GM12874 (cell line): Measurements from ENCODE around the gene TEDC2.

Experiments
- TF ChIP-seq, protein P1 (sequence below): IDR thresholded peaks from 2 replicates; pipeline ENCODE4 v1.5.1; 2011; ENCODE audit warnings: low read depth, mild to moderate bottlenecking, control low read depth, low read length, moderate library complexity; ENCODE audit not compliant: insufficient read depth

Gene TEDC2

GRCh38 chr16:2459647-2460390 lies at the start of gene TEDC2:
Gene TEDC2, plus strand, starts transcription at chr16:2460109. Its CDS starts 36 bp downstream, at chr16:2460145.
- TF ChIP-seq, protein P1, sequence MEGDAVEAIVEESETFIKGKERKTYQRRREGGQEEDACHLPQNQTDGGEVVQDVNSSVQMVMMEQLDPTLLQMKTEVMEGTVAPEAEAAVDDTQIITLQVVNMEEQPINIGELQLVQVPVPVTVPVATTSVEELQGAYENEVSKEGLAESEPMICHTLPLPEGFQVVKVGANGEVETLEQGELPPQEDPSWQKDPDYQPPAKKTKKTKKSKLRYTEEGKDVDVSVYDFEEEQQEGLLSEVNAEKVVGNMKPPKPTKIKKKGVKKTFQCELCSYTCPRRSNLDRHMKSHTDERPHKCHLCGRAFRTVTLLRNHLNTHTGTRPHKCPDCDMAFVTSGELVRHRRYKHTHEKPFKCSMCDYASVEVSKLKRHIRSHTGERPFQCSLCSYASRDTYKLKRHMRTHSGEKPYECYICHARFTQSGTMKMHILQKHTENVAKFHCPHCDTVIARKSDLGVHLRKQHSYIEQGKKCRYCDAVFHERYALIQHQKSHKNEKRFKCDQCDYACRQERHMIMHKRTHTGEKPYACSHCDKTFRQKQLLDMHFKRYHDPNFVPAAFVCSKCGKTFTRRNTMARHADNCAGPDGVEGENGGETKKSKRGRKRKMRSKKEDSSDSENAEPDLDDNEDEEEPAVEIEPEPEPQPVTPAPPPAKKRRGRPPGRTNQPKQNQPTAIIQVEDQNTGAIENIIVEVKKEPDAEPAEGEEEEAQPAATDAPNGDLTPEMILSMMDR, result no peak

- TF ChIP-seq, protein P1, result no peak
Measured at GRCh38 chr16:2415085-2415484, 44.8 kb upstream of the TEDC2 start.

DNA sequence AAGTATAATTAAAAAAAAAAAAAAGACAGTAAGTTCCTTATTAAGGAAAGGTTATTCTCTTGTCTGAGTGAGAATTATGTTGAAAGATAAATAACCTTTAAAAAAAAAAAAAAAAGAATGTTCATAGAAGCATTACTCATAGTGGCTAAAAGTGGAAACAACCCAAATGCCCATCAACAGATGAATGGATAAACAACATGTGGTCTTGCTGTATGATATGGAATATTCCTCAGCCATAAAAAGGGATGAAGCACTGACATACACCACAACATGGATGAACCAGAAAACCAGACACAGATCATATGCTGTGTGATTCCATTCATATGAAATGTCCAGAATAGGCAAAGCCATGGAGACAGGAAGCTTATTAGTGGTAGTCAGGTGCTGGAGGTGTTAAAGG lies 39.9 kb upstream of the TEDC2 start:
- TF ChIP-seq, protein P1, result no peak

DNA sequence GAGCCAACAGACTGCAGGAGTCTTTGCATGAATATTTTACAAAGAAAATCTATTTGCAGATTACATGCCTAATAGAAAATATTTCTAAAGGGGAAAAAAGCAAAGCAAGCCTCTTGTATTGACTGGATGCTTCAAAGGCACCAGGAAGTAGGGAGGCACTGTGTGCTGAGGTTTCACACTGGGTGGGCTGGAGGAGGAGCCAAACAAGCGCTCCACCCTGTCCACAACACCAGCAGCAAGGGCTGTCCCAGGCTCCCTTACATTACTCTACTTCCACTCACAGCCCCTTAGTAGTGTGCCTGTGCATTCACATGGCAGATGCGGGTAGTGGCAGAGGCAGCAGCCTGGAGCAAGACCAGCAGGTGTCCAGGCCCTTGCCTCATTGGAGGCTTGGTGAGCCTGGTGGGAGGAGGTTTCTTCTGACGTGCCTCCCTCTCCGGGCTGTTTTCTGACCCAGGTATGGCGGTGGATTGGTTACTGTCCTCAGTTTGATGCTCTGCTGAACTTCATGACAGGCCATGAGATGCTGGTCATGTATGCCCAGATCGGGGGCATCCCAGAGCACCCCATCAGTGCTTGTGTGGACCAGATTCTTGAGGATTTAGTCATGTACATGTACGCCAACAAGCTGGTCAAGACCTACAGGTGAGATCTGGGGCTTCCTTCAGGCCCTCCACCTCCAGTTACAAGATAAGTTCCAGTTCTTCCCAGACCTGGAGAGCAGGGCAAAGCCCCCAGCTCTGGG lies 37.6 kb upstream of the TEDC2 start:
- TF ChIP-seq, protein P1, result no peak

DNA sequence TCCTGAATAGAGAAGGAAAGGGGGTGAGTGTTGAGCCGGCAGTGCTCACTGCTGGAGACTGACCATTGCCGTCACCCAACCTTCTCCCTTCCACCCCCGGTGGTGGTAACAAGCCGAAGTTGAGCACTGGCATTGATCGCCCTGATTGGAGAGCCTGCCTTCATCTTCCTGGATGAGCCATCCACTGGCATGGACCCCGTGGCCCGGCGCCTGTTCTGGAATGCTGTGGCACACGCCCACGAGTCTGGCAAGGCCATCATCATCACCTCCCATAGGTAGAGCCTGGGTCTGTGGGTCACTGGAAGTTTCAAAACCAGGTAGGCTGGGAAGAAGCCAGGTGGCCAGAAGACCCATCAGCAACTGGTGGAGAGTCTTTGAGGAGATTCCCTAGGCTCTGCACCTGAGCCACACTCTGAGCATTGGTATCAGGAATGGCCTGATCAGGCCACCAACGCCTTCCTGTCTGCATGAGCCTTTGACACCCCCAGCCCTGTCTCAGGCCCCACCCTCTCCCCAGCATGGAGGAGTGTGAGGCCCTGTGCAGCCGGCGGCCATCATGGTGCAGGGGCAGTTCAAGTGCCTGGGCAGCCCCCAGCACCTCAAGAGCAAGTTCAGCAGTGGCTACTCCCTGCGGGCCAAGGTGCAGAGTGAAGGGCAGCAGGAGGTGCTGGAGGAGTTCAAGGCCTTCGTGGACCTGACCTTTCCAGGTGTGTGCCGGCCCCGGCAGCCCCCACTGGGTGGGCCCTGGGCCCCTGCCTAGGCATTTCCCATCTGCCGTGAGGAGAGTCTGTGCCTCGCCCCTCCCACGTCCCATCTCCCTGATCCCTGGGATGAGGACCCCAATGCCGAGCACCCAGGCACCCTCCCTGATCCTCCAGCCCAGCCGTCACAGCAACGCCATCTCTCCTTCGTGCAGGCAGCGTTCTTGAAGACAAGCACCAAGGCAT lies 35.6 kb upstream of the TEDC2 start:
- TF ChIP-seq, protein P1, result no peak

DNA sequence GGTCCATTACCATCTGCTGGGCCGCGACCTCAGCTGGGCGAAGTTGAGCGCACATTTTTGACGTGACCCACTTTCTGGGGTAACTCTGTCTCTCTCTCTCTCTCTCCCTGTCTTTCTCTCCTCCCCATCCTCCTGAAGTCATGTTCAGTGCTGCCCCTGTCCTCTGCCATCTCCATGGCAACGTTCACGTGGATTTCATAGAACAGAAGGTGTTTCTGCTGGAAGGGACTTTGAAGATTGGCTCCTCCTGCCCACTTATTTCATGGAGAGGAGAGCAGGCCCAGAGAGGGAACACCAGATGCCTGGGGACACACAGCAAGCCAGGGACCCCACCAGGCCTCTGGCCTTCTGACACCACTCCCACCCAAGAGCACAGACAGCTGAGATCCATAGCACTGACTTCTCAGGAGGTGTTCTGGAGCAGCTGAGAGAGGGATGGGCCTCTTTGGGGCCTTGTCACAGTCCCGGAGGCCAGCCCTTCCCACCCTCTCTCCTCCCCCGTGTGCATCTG lies 34.8 kb upstream of the TEDC2 start:
- TF ChIP-seq, protein P1, result no peak
